Neural cell (in vitro differentiated cells): ENCODE results near the gene OTUD4.

ENCODE experiments used
- CTCF ChIP-seq: fragments of 450-650 bp; IDR thresholded peaks from 2 replicates; pipeline ENCODE4 v1.5.1; 2014; ENCODE audit warnings: antibody characterized with exemption, mild to moderate bottlenecking, moderate library complexity; ENCODE audit not compliant: poor library complexity, severe bottlenecking
- EP300 ChIP-seq: fragments of 450-650 bp; conservative IDR thresholded peaks from 2 replicates; pipeline ENCODE4 v1.6.1; 2014; ENCODE audit warnings: antibody characterized with exemption, mild to moderate bottlenecking, moderate library complexity; ENCODE audit not compliant: poor library complexity, severe bottlenecking
- EZH2 ChIP-seq: fragments of 200-600, 300-800 bp; shearing (Covaris generic), sonication (generic); IDR thresholded peaks from 2 replicates; pipeline ENCODE4 v1.6.1; 2014; ENCODE audit warnings: antibody characterized with exemption, low read length, borderline replicate concordance, mild to moderate bottlenecking; ENCODE audit not compliant: insufficient read depth, poor library complexity, severe bottlenecking
- POLR2AphosphoS5 ChIP-seq: IDR thresholded peaks from 2 replicates; pipeline ENCODE4 v1.6.1; 2012

- TF ChIP-seq EZH2 (no peak), CTCF (no peak), POLR2AphosphoS5 (no peak), EP300 (no peak)
These were observed 37.9 kb upstream of the OTUD4 start for GRCh38 chr4:145218251-145218650.
